HG03439 (cell line): ENCODE measurements around the gene HDDC3.

ENCODE experiments used
- ATAC-seq: cut with Tn5 transposase; IDR thresholded peaks from one replicate; pipeline ENCODE4 v1.9.1; 2021; ENCODE audit warnings: mild to moderate bottlenecking, moderate library complexity; ENCODE audit not compliant: unreplicated experiment

HDDC3 gene

DNA sequence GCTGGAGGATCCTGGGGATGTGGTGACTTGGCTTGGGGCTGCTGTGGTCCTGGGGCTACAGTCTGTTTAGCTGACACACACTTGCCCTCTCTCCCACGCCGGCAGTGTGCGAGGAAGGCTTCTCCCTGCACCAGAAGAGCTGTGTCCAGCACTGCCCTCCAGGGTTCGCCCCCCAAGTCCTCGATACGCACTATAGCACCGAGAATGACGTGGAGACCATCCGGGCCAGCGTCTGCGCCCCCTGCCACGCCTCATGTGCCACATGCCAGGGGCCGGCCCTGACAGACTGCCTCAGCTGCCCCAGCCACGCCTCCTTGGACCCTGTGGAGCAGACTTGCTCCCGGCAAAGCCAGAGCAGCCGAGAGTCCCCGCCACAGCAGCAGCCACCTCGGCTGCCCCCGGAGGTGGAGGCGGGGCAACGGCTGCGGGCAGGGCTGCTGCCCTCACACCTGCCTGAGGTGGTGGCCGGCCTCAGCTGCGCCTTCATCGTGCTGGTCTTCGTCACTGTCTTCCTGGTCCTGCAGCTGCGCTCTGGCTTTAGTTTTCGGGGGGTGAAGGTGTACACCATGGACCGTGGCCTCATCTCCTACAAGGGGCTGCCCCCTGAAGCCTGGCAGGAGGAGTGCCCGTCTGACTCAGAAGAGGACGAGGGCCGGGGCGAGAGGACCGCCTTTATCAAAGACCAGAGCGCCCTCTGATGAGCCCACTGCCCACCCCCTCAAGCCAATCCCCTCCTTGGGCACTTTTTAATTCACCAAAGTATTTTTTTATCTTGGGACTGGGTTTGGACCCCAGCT lies 51.0 kb downstream of the HDDC3 start:
- ATAC-seq = no peak

DNA sequence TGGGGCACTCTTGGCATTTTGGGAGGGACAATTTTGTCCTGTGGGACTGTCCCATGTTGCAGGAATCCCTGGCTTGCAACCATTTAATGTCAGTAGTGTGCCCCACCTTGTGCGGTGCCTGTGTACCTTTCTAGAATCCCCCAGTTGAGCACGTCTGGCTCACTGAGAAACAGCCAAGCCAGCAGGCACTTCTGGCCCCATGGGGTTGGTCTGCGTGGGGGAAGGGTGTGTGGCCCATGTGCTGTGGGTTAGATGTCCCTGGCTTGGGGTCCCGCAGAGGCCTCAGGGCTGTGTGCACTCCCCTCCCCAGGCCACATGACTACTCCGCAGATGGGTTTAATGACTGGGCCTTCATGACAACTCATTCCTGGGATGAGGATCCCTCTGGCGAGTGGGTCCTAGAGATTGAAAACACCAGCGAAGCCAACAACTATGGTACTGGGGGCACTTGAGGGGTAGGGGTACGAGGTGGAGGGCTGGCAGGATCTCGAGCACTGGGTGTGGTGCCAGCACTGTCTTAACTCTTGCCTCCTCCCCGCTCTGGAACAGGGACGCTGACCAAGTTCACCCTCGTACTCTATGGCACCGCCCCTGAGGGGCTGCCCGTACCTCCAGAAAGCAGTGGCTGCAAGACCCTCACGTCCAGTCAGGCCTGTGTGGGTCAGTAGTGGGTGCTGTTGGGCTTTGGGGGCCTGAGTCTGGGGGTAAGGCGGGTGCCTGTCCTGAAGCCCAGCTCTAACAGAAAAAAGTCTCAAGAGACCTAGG lies 51.8 kb downstream of the HDDC3 start:
- ATAC-seq = no peak
